GM12878 (cell line): ENCODE results near the gene HLTF. TPM values are rescaled to one million over a fixed set of nuclear protein-coding genes. Genes with fewer than 3 reads are reported as not detected.
A peak's percentile ranks its signal among the peaks of the same experiment; 100 is the strongest.

ENCODE experiments used
- CHD1 ChIP-seq: IDR thresholded peaks from 2 replicates; pipeline ENCODE4 v1.6.1; 2012; ENCODE audit warnings: low read depth, low read length, improper control_type of control experiment
- CHD2 ChIP-seq: IDR thresholded peaks from 2 replicates; pipeline ENCODE4 v1.6.1; 2011; ENCODE audit warnings: low read depth, low read length, improper control_type of control experiment, borderline replicate concordance
- CREB1 ChIP-seq: IDR thresholded peaks from 2 replicates; pipeline ENCODE4 v1.6.1; 2012; ENCODE audit warnings: low read depth, mild to moderate bottlenecking, inconsistent platforms
- MAX ChIP-seq: IDR thresholded peaks from 2 replicates; pipeline ENCODE4 v1.6.1; 2012; ENCODE audit warnings: low read depth, low read length, improper control_type of control experiment
- MYC ChIP-seq: IDR thresholded peaks from 2 replicates; pipeline ENCODE4 v1.6.1; 2011; ENCODE audit warnings: mild to moderate bottlenecking, low read length, moderate library complexity, inconsistent platforms; ENCODE audit not compliant: insufficient read depth, insufficient replicate concordance, insufficient read length, severe bottlenecking
- POLR2AphosphoS5 ChIP-seq: IDR thresholded peaks from 2 replicates; pipeline ENCODE4 v1.6.1; 2011; ENCODE audit warnings: mild to moderate bottlenecking, low read length, inconsistent platforms
- RAD21 ChIP-seq: IDR thresholded peaks from 2 replicates; pipeline ENCODE4 v1.6.1; 2011; ENCODE audit warnings: mild to moderate bottlenecking, low read depth, low read length, moderate library complexity; ENCODE audit not compliant: insufficient read depth
- RBBP5 ChIP-seq: fragments of 200-600 bp; sonication (generic); conservative IDR thresholded peaks from 2 replicates; pipeline ENCODE4 v1.6.1; 2016
- RCOR1 ChIP-seq: conservative IDR thresholded peaks from 2 replicates; pipeline ENCODE4 v1.6.1; 2012; ENCODE audit warnings: low read depth, low read length, improper control_type of control experiment
- RELB ChIP-seq: fragments of 450-650 bp; IDR thresholded peaks from 2 replicates; pipeline ENCODE4 v1.6.1; 2017; ENCODE audit warnings: low read depth, mild to moderate bottlenecking, moderate library complexity
- REST ChIP-seq: IDR thresholded peaks from 2 replicates; pipeline ENCODE4 v1.6.1; 2012; ENCODE audit warnings: mild to moderate bottlenecking, low read depth, low read length
- SIN3A ChIP-seq: IDR thresholded peaks from 2 replicates; pipeline ENCODE4 v1.6.1; 2012; ENCODE audit warnings: low read depth, low read length, improper control_type of control experiment
- SP1 ChIP-seq: IDR thresholded peaks from one replicate; pipeline ENCODE4 v1.6.1; 2011; ENCODE audit warnings: low read depth, low read length
- TBL1XR1 ChIP-seq: IDR thresholded peaks from 2 replicates; pipeline ENCODE4 v1.6.1; 2012; ENCODE audit warnings: low read depth, low read length, improper control_type of control experiment
- ZBTB4 ChIP-seq: fragments of 450-650 bp; formaldehyde crosslinking; IDR thresholded peaks from 2 replicates; pipeline ENCODE4 v1.4.0; 2022; ENCODE audit warnings: mild to moderate bottlenecking, moderate library complexity
- polyA plus RNA-seq, 11 experiments: library from polyadenylated mRNA; depleted of rRNA in 4 of 11; unstranded in 6 of 11; stranded (reverse) in 5 of 11; fragments of >200 nt; fragmentation: Nextera tagmentation in 4 of 11; fragmentation: Illumina TruSeq in 1 of 11; extraction: Ambion mirVana in 4 of 11; extraction: Trizol in 1 of 11; gene quantifications; 1 replicate in 1 of 11; 2 replicates in 10 of 11; pipeline versions ENCODE4 v1.2.1 to v1.2.3, GENCODE V29; 2011 to 2016; ENCODE audit warnings: inconsistent platforms in 2 of 11, missing spikeins in 2 of 11, low read depth in 1 of 11
- total RNA-seq, 4 experiments: library from RNA; depleted of rRNA in 3 of 4; stranded (reverse); fragments of >200 nt in 3 of 4; fragmentation: Illumina TruSeq in 1 of 4; extraction: Trizol in 1 of 4; gene quantifications; 2 replicates each; pipeline versions ENCODE4 v1.2.1 to v1.2.3, GENCODE V29; 2013 to 2021
- TF ChIP-seq, protein P1 (sequence below): IDR thresholded peaks from 2 replicates; pipeline ENCODE4 v1.6.1; 2011; ENCODE audit warnings: low read depth, low read length, improper control_type of control experiment, borderline replicate concordance
- TF ChIP-seq, protein P2 (sequence below): fragments of 450-650 bp; conservative IDR thresholded peaks from 2 replicates; pipeline ENCODE4 v1.6.1; 2017; ENCODE audit warnings: mild to moderate bottlenecking, moderate library complexity

The HLTF gene
- total and polyA plus RNA-seq, 10 of the 15 experiments (the other 5 are each of a cell fraction or from before 2014, with no cell fraction given), result 13.7 to 50.4 (median 31.7) TPM

- TF ChIP-seq ZBTB4 (CRISPR knock-in tag) (no peak), CHD2 (peak; percentile 93), RBBP5 (peak; percentile 87; the same call in 1 of the 2 replicates), REST (no peak), SIN3A (no peak), RCOR1 (no peak), POLR2AphosphoS5 (peak; percentile 69; the same call in 1 of the 2 replicates), MAX (peak; percentile 98), TBL1XR1 (no peak), MYC (no peak), CHD1 (no peak), RELB (no peak), CREB1 (peak; percentile 83), SP1 (peak; percentile 99), RAD21 (no peak)
- TF ChIP-seq, protein P1, sequence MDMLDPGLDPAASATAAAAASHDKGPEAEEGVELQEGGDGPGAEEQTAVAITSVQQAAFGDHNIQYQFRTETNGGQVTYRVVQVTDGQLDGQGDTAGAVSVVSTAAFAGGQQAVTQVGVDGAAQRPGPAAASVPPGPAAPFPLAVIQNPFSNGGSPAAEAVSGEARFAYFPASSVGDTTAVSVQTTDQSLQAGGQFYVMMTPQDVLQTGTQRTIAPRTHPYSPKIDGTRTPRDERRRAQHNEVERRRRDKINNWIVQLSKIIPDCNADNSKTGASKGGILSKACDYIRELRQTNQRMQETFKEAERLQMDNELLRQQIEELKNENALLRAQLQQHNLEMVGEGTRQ, result no peak
- TF ChIP-seq, protein P2, sequence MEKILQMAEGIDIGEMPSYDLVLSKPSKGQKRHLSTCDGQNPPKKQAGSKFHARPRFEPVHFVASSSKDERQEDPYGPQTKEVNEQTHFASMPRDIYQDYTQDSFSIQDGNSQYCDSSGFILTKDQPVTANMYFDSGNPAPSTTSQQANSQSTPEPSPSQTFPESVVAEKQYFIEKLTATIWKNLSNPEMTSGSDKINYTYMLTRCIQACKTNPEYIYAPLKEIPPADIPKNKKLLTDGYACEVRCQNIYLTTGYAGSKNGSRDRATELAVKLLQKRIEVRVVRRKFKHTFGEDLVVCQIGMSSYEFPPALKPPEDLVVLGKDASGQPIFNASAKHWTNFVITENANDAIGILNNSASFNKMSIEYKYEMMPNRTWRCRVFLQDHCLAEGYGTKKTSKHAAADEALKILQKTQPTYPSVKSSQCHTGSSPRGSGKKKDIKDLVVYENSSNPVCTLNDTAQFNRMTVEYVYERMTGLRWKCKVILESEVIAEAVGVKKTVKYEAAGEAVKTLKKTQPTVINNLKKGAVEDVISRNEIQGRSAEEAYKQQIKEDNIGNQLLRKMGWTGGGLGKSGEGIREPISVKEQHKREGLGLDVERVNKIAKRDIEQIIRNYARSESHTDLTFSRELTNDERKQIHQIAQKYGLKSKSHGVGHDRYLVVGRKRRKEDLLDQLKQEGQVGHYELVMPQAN, result no peak
These were observed at the start of gene HLTF (continued) for GRCh38 chr3:149086232-149086988.
